Nephron (organoid): ENCODE results near the gene IL7R.

Source experiments
- H3K27ac Mint-ChIP-seq, 3 experiments: 2 replicates each; pipeline ENCODE4 v1.8.0; 2020; ENCODE audit warnings: mixed read lengths in 3 of 3, mild to moderate bottlenecking in 2 of 3, moderate library complexity in 1 of 3
- H3K27me3 Mint-ChIP-seq: 2 replicates; pipeline ENCODE4 v1.8.0; 2021; ENCODE audit warnings: low read depth, mild to moderate bottlenecking, moderate library complexity, mixed read lengths
- H3K36me3 Mint-ChIP-seq: 2 replicates; pipeline ENCODE4 v1.8.0; 2020; ENCODE audit warnings: low read depth, mixed read lengths
- H3K4me1 Mint-ChIP-seq: 2 replicates; pipeline ENCODE4 v1.8.0; 2020; ENCODE audit warnings: mixed read lengths
- H3K4me3 Mint-ChIP-seq, 3 experiments: 2 replicates each; pipeline ENCODE4 v1.8.0; 2020; ENCODE audit warnings: mild to moderate bottlenecking in 3 of 3, mixed read lengths in 3 of 3, moderate library complexity in 2 of 3
- H3K9me3 Mint-ChIP-seq: 2 replicates; pipeline ENCODE4 v1.8.0; 2020; ENCODE audit warnings: mixed read lengths
- CTCF ChIP-seq, 3 experiments: fragments of 200-600 bp; sonication (generic); IDR thresholded peaks; one replicate each; pipeline ENCODE4 v1.5.0; 2021; ENCODE audit warnings: antibody characterized with exemption in 3 of 3; ENCODE audit not compliant: unreplicated experiment in 3 of 3

Gene IL7R

GRCh38 chr5:35880156-35880555 lies 23.5 kb downstream of the IL7R start:
- Mint-ChIP-seq H3K4me1 (no peaks in the 10 kb centered on the region), H3K27me3 (no peaks in the 10 kb centered on the region), H3K27ac (no peak overlapping the region), H3K4me3 (no peak overlapping the region), H3K9me3 (no peaks in the 10 kb centered on the region), H3K36me3 (no peaks in the 10 kb centered on the region)
- no peak for TF ChIP-seq CTCF (IDR thresholded peaks at IDR 0.05; ENCODE audit: unreplicated experiment in 3 of 3)

- no peaks in the 10 kb centered on the region for H3K27me3 Mint-ChIP-seq
- no peaks in the 10 kb centered on the region for H3K9me3 Mint-ChIP-seq
- H3K36me3 Mint-ChIP-seq: no peaks in the 10 kb centered on the region
- H3K4me3 Mint-ChIP-seq: no peak overlapping the region
- no peak for TF ChIP-seq CTCF (IDR thresholded peaks at IDR 0.05; ENCODE audit: unreplicated experiment in 3 of 3)
- H3K27ac Mint-ChIP-seq: no peak overlapping the region
- no peaks in the 10 kb centered on the region for H3K4me1 Mint-ChIP-seq
Observed at GRCh38 chr5:35881758-35882157, 25.1 kb downstream of the IL7R start.

GRCh38 chr5:35884191-35884769 lies 27.6 kb downstream of the IL7R start:
- Mint-ChIP-seq H3K4me3 (no peak overlapping the region), H3K4me1 (no peaks in the 10 kb centered on the region), H3K36me3 (no peaks in the 10 kb centered on the region), H3K27me3 (no peaks in the 10 kb centered on the region), H3K9me3 (no peaks in the 10 kb centered on the region), H3K27ac (no peak overlapping the region)
- no peak for TF ChIP-seq CTCF (IDR thresholded peaks at IDR 0.05; ENCODE audit: unreplicated experiment in 3 of 3)

GRCh38 chr5:35884773-35885172 lies 28.1 kb downstream of the IL7R start:
- no peaks in the 10 kb centered on the region for H3K4me1 Mint-ChIP-seq
- H3K36me3 Mint-ChIP-seq: no peaks in the 10 kb centered on the region
- no peak overlapping the region for H3K27ac Mint-ChIP-seq
- TF ChIP-seq CTCF (IDR thresholded peaks at IDR 0.05; ENCODE audit: unreplicated experiment in 3 of 3): no peak
- H3K9me3 Mint-ChIP-seq: no peaks in the 10 kb centered on the region
- H3K27me3 Mint-ChIP-seq: no peaks in the 10 kb centered on the region
- no peak overlapping the region for H3K4me3 Mint-ChIP-seq

- no peak overlapping the region for H3K27ac Mint-ChIP-seq
- H3K9me3 Mint-ChIP-seq: no peaks in the 10 kb centered on the region
- H3K36me3 Mint-ChIP-seq: no peaks in the 10 kb centered on the region
- H3K4me3 Mint-ChIP-seq: no peak overlapping the region
- H3K27me3 Mint-ChIP-seq: no peaks in the 10 kb centered on the region
- no peak for TF ChIP-seq CTCF (IDR thresholded peaks at IDR 0.05; ENCODE audit: unreplicated experiment in 3 of 3)
- no peaks in the 10 kb centered on the region for H3K4me1 Mint-ChIP-seq
Observed at GRCh38 chr5:35886381-35886780, 29.7 kb downstream of the IL7R start.

GRCh38 chr5:35887321-35888100 lies 30.8 kb downstream of the IL7R start:
- no peaks in the 10 kb centered on the region for H3K36me3 Mint-ChIP-seq

More at GRCh38 chr5:35887321-35888100, 30.8 kb downstream of the IL7R start:
- Mint-ChIP-seq H3K27me3 (no peaks in the 10 kb centered on the region), H3K4me3 (no peak overlapping the region), H3K9me3 (no peaks in the 10 kb centered on the region), H3K4me1 (no peaks in the 10 kb centered on the region), H3K27ac (no peak overlapping the region)
- no peak for TF ChIP-seq CTCF (IDR thresholded peaks at IDR 0.05; ENCODE audit: unreplicated experiment in 3 of 3)
